ENCODE data around the gene CHPT1.
A peak's percentile ranks its signal among the peaks of the same experiment; 100 is the strongest.

Gene CHPT1

DNA sequence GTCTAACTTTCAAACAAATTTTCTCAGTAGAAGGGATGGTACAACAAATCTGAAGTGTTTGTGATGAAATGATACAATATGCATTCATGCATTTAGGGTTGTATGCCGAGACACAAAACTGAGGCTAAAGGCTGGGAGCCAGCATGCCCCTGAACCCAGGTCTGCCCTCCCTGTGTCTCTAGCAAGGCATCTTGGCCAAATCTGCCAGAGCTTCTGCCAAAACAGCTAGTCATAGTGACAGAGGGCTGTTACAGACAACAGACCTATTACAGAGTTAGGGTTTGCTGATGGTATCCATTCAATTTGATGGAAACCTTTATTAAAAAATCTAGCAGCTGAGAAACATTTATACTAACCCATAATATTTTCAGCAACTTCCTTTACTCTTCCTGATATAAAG lies 11.3 kb upstream of the CHPT1 start:
- no peak for DNase-seq

- no peak for DNase-seq
Observed at GRCh38 chr12:101690544-101691098, 6.8 kb upstream of the CHPT1 start.

DNA sequence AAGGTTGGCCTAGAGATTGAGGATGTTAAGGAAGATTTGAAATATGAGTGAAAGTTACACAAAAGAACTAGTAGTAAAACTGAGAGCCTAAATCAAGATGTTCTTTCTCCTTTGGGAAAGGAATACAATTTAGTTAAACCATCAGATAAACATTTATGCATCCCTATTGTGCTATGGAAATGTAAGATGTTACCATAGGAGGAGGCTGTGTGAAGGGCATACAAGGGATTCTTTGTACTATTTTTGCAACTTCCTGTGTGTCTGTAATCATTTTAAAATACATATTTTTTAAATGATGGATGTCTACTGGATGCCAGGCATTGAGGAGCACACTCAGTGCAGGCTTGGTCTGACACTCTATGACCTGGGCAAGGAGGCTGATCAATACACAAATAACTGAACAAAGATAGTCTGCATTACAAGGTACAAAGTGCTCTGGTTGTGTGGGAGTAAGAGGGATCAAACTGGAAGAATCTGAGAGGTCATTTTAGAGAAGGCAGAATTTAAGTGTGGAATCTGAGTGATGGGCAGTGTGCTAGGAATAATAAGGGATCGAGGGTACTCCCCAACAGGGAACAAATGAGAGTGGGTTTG lies 5.8 kb upstream of the CHPT1 start:
- DNase-seq = no peak

- DNase-seq = peak; percentile 36
Observed at GRCh38 chr12:101694297-101694848, 3.1 kb upstream of the CHPT1 start.

DNA sequence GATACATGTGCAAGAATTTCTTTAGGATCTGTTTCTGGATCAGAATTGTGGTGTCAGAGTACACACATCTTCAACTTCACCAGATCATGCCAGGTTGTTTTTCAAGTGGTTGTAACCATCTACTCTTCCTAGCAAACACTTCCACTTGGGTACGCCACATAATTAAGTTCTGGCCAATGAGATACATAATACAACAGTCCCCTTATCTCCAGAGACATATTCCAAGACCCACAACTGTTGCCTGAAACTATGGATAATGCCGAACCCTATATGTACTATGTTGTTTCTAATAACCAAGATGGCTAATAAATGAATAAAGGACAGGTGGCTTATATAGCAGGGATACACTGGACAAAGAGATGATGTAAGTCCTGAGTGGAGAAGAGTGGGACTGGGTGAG lies 2.5 kb upstream of the CHPT1 start:
- no peak for DNase-seq

DNA sequence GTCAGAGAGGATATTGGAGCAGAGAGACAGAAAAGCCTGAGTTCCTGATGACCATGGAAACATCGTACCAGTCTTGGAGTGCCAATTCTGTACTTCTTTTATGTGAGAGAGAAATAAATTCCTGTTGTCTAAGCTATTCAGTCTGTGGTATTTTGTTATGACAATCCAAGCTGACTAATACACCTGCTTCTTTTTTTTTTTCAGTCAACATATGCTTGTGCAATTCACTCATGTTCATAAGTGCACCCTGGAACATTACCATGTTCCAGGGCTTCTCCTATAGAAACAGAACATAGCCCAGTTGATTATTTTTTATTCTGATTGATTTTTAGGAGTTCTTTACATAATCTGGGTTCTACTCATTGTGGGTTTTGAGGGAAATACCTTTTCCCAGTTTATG lies 1.7 kb upstream of the CHPT1 start:
- DNase-seq = peak; percentile 54

GRCh38 chr12:101696251-101697196 lies 916 bp upstream of the CHPT1 start:
- no peak for DNase-seq

GRCh38 chr12:101697930-101698799 lies 725 bp downstream of the CHPT1 start:
- DNase-seq = peak; percentile 32

GRCh38 chr12:101698800-101699347 lies 1.4 kb downstream of the CHPT1 start:
- peak; percentile 31 for DNase-seq

- no peak for DNase-seq
Observed at GRCh38 chr12:101700299-101700820, 2.9 kb downstream of the CHPT1 start.

- DNase-seq = no peak
Observed at GRCh38 chr12:101703487-101703886, 6.0 kb downstream of the CHPT1 start.

- DNase-seq = no peak
Observed at GRCh38 chr12:101706403-101706802, 9.0 kb downstream of the CHPT1 start.

- DNase-seq = no peak
Observed at GRCh38 chr12:101707131-101707782, 9.8 kb downstream of the CHPT1 start.

GRCh38 chr12:101710288-101710687 lies 12.8 kb downstream of the CHPT1 start:
- no peak for DNase-seq

GRCh38 chr12:101713059-101713682 lies 15.7 kb downstream of the CHPT1 start:
- no peak for DNase-seq

- no peak for DNase-seq
Observed at GRCh38 chr12:101713930-101714329, 16.5 kb downstream of the CHPT1 start.

- DNase-seq = no peak
Observed at GRCh38 chr12:101714877-101715444, 17.5 kb downstream of the CHPT1 start.

DNA sequence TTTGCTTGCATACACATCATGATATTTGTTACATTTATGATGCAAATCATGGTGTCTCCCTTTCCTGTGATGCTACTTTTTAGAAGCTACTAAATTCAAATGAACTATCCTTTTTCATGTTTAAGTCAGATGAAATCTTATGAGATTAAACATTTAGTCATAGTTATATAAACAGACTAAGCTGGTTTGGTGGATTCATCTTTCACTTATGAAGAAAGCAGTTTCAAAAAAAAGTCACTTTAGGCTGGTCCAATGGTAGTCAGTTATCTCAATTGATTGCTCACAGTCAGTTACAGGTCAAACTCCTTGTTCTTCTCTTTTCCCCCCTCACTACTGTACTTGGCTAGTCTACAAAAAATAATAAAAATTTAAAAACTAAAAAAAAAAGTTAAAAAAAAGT lies 22.1 kb downstream of the CHPT1 start:
- peak; percentile 68 for DNase-seq

DNA sequence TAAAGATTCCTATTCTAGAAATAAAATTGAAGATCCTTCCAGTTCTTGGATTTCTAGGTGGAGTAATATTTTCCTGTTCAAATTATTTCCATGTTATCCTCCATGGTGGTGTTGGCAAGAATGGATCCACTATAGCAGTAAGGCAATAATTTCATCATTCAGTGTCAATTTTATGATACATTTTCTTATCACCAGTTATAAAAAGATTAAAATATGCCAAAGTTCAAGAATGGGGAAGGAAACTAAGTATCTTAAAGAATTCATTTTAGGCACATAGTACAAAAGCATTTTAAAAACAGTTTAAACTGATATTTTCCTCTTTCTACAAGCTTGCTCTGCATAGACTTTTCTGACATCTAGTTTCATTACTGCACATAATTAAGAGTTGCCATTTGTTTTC lies 22.7 kb downstream of the CHPT1 start:
- no peak for DNase-seq

DNA sequence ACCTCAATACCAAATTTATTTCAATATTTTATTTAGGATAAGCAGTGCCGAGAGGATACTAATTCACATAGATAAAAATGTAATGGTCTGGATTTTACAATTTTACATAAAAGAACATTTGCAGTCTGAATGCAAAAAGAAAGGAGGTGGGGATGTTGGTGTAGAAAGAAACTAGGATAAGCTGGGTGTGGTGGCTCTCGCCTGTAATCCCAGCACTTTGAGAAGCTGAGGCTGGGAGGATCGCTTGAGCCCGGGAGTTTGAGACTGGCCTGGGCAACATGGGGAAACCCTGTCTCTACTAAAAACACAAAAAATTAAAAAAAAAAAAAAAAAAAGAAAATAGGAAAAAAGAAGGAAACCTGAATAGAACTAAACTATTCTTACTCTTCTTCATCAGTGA lies 25.0 kb downstream of the CHPT1 start:
- DNase-seq = no peak

DNA sequence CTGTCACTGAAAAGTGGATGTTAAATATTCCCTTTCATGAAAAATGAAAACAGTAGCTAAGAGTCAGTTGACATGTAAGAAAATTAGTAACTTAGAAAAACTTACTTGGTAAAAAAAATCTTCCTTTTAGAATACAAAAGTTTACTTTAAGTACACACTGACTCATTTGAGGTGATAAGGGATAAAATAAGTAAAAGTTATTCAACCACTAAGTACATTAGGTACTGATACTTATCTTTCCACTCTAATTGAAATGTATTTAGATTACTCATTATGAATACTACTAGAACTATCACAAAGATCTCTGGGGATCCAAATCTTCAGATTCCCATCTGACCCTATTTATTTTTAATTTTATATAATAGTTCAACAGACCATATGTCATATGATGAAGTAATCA lies 29.7 kb downstream of the CHPT1 start:
- no peak for DNase-seq

Measured in HCEC 1CT (cell line).